ENCODE results near the gene ALOX5AP. TPM values are rescaled to one million over a fixed set of nuclear protein-coding genes. Genes with fewer than 3 reads are reported as not detected.

Gene ALOX5AP
- total and polyA plus RNA-seq, 4 donors: 3.5 to 6.7 (median 4.1) TPM

DNA sequence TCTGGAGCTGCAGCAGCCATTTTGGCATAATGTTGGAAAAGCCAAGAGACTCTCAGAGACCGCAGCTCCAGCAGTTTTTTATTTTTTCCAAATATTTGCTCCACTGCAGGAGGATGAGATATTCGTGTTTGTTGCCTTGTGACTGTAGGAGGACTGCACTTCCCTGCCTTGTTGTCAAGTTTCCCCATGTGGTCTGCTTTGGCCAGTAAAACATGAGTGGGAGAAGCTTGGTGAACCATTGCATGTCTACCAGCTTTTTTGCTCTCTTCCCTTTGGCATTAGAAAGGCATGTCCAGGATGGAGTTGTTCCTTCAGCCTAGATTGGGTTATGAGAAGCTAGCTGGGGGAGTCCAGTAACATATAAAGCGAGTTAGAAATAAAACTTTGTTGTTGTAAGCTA is 47.7 kb upstream of the ALOX5AP start:
- TF ChIP-seq, protein P1, sequence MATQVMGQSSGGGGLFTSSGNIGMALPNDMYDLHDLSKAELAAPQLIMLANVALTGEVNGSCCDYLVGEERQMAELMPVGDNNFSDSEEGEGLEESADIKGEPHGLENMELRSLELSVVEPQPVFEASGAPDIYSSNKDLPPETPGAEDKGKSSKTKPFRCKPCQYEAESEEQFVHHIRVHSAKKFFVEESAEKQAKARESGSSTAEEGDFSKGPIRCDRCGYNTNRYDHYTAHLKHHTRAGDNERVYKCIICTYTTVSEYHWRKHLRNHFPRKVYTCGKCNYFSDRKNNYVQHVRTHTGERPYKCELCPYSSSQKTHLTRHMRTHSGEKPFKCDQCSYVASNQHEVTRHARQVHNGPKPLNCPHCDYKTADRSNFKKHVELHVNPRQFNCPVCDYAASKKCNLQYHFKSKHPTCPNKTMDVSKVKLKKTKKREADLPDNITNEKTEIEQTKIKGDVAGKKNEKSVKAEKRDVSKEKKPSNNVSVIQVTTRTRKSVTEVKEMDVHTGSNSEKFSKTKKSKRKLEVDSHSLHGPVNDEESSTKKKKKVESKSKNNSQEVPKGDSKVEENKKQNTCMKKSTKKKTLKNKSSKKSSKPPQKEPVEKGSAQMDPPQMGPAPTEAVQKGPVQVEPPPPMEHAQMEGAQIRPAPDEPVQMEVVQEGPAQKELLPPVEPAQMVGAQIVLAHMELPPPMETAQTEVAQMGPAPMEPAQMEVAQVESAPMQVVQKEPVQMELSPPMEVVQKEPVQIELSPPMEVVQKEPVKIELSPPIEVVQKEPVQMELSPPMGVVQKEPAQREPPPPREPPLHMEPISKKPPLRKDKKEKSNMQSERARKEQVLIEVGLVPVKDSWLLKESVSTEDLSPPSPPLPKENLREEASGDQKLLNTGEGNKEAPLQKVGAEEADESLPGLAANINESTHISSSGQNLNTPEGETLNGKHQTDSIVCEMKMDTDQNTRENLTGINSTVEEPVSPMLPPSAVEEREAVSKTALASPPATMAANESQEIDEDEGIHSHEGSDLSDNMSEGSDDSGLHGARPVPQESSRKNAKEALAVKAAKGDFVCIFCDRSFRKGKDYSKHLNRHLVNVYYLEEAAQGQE (IDR thresholded peaks at IDR 0.05): no peak
- TF ChIP-seq EGR1 (IDR thresholded peaks at IDR 0.05; ENCODE audit: low read depth in 2 of 2): no peak
- no peak for TF ChIP-seq RAD21 (IDR thresholded peaks at IDR 0.05)
- no peak for TF ChIP-seq RXRA (IDR thresholded peaks at IDR 0.05)
- TF ChIP-seq YY1 (IDR thresholded peaks at IDR 0.05): no peak
- TF ChIP-seq HNF4G (IDR thresholded peaks at IDR 0.05): no peak
- TF ChIP-seq, protein P2, sequence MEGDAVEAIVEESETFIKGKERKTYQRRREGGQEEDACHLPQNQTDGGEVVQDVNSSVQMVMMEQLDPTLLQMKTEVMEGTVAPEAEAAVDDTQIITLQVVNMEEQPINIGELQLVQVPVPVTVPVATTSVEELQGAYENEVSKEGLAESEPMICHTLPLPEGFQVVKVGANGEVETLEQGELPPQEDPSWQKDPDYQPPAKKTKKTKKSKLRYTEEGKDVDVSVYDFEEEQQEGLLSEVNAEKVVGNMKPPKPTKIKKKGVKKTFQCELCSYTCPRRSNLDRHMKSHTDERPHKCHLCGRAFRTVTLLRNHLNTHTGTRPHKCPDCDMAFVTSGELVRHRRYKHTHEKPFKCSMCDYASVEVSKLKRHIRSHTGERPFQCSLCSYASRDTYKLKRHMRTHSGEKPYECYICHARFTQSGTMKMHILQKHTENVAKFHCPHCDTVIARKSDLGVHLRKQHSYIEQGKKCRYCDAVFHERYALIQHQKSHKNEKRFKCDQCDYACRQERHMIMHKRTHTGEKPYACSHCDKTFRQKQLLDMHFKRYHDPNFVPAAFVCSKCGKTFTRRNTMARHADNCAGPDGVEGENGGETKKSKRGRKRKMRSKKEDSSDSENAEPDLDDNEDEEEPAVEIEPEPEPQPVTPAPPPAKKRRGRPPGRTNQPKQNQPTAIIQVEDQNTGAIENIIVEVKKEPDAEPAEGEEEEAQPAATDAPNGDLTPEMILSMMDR (IDR thresholded peaks at IDR 0.05; ENCODE audit: low read depth, low read length, missing input control): no peak
- TF ChIP-seq, protein P3, sequence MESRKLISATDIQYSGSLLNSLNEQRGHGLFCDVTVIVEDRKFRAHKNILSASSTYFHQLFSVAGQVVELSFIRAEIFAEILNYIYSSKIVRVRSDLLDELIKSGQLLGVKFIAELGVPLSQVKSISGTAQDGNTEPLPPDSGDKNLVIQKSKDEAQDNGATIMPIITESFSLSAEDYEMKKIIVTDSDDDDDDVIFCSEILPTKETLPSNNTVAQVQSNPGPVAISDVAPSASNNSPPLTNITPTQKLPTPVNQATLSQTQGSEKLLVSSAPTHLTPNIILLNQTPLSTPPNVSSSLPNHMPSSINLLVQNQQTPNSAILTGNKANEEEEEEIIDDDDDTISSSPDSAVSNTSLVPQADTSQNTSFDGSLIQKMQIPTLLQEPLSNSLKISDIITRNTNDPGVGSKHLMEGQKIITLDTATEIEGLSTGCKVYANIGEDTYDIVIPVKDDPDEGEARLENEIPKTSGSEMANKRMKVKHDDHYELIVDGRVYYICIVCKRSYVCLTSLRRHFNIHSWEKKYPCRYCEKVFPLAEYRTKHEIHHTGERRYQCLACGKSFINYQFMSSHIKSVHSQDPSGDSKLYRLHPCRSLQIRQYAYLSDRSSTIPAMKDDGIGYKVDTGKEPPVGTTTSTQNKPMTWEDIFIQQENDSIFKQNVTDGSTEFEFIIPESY (IDR thresholded peaks at IDR 0.05): no peak
- no peak for TF ChIP-seq FOXA1 (IDR thresholded peaks at IDR 0.05)
- TF ChIP-seq SP1 (IDR thresholded peaks at IDR 0.05): no peak
- no peak for TF ChIP-seq FOXA2 (IDR thresholded peaks at IDR 0.05)
- TF ChIP-seq JUND (IDR thresholded peaks at IDR 0.05): no peak
- TF ChIP-seq, protein P4, sequence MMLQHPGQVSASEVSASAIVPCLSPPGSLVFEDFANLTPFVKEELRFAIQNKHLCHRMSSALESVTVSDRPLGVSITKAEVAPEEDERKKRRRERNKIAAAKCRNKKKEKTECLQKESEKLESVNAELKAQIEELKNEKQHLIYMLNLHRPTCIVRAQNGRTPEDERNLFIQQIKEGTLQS (IDR thresholded peaks at IDR 0.05): no peak
- no peak for TF ChIP-seq NR2F2 (IDR thresholded peaks at IDR 0.05)
- TF ChIP-seq GABPA (IDR thresholded peaks at IDR 0.05 in 1 of 2, conservative IDR thresholded peaks at IDR 0.05 in 1 of 2): no peak
- Histone ChIP-seq H3K27ac (ENCODE audit: low read depth in 1 of 2, low read length in 2 of 2) (no peak overlapping the region), H3K9ac (ENCODE audit: low read depth in 1 of 2, low read length in 2 of 2) (no peak overlapping the region), H3K9me3 (ENCODE audit: control insufficient read depth in 4 of 4, low read length in 3 of 4) (no peaks in the 10 kb centered on the region), H3K4me1 (ENCODE audit: control insufficient read depth in 4 of 4, insufficient read depth in 4 of 4, low read length in 3 of 4) (no peaks in the 10 kb centered on the region), H3K4me3 (ENCODE audit: low read depth in 1 of 3, low read length in 3 of 3) (no peak overlapping the region), H3K27me3 (ENCODE audit: control insufficient read depth in 4 of 4, insufficient read depth in 4 of 4, low read length in 3 of 4) (no peaks in the 10 kb centered on the region), H3K36me3 (ENCODE audit: control insufficient read depth in 4 of 4, insufficient read depth in 3 of 4, low read depth in 1 of 4, low read length in 3 of 4) (no peaks in the 10 kb centered on the region)
- no peak for DNase-seq (ENCODE audit: low spot score)
- 79% methylated on average over 3 of the region's 3 CpGs for whole genome bisulfite sequencing

DNA sequence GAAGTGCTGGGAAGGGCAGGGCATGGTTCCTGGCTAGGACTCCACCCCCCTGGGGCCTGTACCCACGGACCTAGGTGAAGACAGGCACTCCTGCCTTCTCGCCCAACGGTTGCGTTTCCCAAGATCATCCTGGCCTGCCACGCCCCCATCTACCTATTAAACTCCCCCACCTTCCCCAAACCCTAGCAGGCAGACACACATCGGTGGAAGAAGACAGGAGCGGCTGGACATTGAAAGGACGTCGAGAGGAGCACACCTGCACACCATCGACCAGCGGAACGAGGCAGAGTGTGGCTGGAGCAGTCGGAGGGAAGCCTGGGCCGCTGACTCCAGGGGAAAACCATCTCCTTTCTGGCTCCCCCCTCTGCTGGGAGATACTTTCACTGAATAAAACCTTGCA is 45.6 kb upstream of the ALOX5AP start:
- Histone ChIP-seq H3K36me3 (ENCODE audit: control insufficient read depth in 4 of 4, insufficient read depth in 3 of 4, low read depth in 1 of 4, low read length in 3 of 4) (no peaks in the 10 kb centered on the region), H3K4me3 (ENCODE audit: low read depth in 1 of 3, low read length in 3 of 3) (no peak overlapping the region), H3K9ac (ENCODE audit: low read depth in 1 of 2, low read length in 2 of 2) (no peak overlapping the region), H3K27me3 (ENCODE audit: control insufficient read depth in 4 of 4, insufficient read depth in 4 of 4, low read length in 3 of 4) (no peaks in the 10 kb centered on the region), H3K4me1 (ENCODE audit: control insufficient read depth in 4 of 4, insufficient read depth in 4 of 4, low read length in 3 of 4) (no peaks in the 10 kb centered on the region), H3K9me3 (ENCODE audit: control insufficient read depth in 4 of 4, low read length in 3 of 4) (no peaks in the 10 kb centered on the region), H3K27ac (ENCODE audit: low read depth in 1 of 2, low read length in 2 of 2) (no peak overlapping the region)
- 93% methylated on average over 14 of the region's 14 CpGs for WGBS
- DNase-seq (ENCODE audit: low spot score): no peak
- no peak for TF ChIP-seq NR2F2 (IDR thresholded peaks at IDR 0.05)
- TF ChIP-seq RAD21 (IDR thresholded peaks at IDR 0.05): no peak
- TF ChIP-seq FOXA1 (IDR thresholded peaks at IDR 0.05): no peak
- no peak for TF ChIP-seq GABPA (IDR thresholded peaks at IDR 0.05 in 1 of 2, conservative IDR thresholded peaks at IDR 0.05 in 1 of 2)
- no peak for TF ChIP-seq JUND (IDR thresholded peaks at IDR 0.05)
- TF ChIP-seq, protein P1 (IDR thresholded peaks at IDR 0.05): no peak
- TF ChIP-seq TAF1 (conservative IDR thresholded peaks at IDR 0.05): no peak
- TF ChIP-seq, protein P2 (IDR thresholded peaks at IDR 0.05; ENCODE audit: low read depth, low read length, missing input control): no peak
- no peak for TF ChIP-seq EGR1 (IDR thresholded peaks at IDR 0.05; ENCODE audit: low read depth in 2 of 2)
- TF ChIP-seq, protein P3 (IDR thresholded peaks at IDR 0.05): no peak

All from liver (tissue), 9 donors.